Astrocyte (in vitro differentiated cells and primary cell): ENCODE data around the gene PAPSS2. TPM values are rescaled to one million over a fixed set of nuclear protein-coding genes. Genes with fewer than 3 reads are reported as not detected.

ENCODE experiments used
- DNase-seq: peaks from one replicate; pipeline ENCODE4 v3.0.0-alpha.2; 2010; ENCODE audit warnings: low read depth
- FAIRE-seq: peaks from 2 replicates; lab custom pipeline; 2011; peaks lifted over from hg19 to GRCh38; lab: Jason Lieb, UNC
- H2AFZ ChIP-seq: 2 replicates; pipeline ENCODE4 v1.6.0; 2012; ENCODE audit warnings: low read depth, low read length, inconsistent platforms
- H3K27ac ChIP-seq: 2 replicates; pipeline ENCODE4 v1.5.1; 2011; ENCODE audit warnings: low read depth, low read length, inconsistent platforms
- H3K27me3 ChIP-seq: 2 replicates; pipeline ENCODE4 v1.6.0; 2011; ENCODE audit warnings: low read length, inconsistent platforms; ENCODE audit not compliant: insufficient read depth
- H3K36me3 ChIP-seq: 2 replicates; pipeline ENCODE4 v1.5.1; 2011; ENCODE audit warnings: low read length, inconsistent platforms; ENCODE audit not compliant: insufficient read depth
- H3K4me1 ChIP-seq: 2 replicates; pipeline ENCODE4 v1.5.1; 2011; ENCODE audit warnings: low read length, inconsistent platforms; ENCODE audit not compliant: insufficient read depth
- H3K4me2 ChIP-seq: 2 replicates; pipeline ENCODE4 v1.6.0; 2012; ENCODE audit warnings: low read length, inconsistent platforms
- H3K4me3 ChIP-seq: 2 replicates; pipeline ENCODE4 v1.5.1; 2011; ENCODE audit warnings: low read depth, mild to moderate bottlenecking, low read length, inconsistent platforms; ENCODE audit not compliant: insufficient read depth
- H3K79me2 ChIP-seq: 2 replicates; pipeline ENCODE4 v1.6.0; 2012; ENCODE audit warnings: mild to moderate bottlenecking, low read length, inconsistent platforms; ENCODE audit not compliant: insufficient read depth
- H3K9ac ChIP-seq: 2 replicates; pipeline ENCODE4 v1.6.0; 2012; ENCODE audit warnings: mild to moderate bottlenecking, low read length, inconsistent platforms
- H3K9me3 ChIP-seq: 2 replicates; pipeline ENCODE4 v1.5.1; 2012; ENCODE audit warnings: low read depth, mild to moderate bottlenecking, low read length, inconsistent platforms; ENCODE audit not compliant: insufficient read depth
- H4K20me1 ChIP-seq: 2 replicates; pipeline ENCODE4 v1.6.0; 2012; ENCODE audit warnings: low read length, inconsistent platforms; ENCODE audit not compliant: insufficient read depth
- H3K27ac Mint-ChIP-seq: one replicate; pipeline ENCODE4 v1.8.0; 2021; ENCODE audit warnings: mild to moderate bottlenecking, mixed read lengths; ENCODE audit not compliant: unreplicated experiment
- H3K27me3 Mint-ChIP-seq: one replicate; pipeline ENCODE4 v1.8.0; 2021; ENCODE audit warnings: low read depth, mixed read lengths; ENCODE audit not compliant: unreplicated experiment
- H3K36me3 Mint-ChIP-seq: one replicate; pipeline ENCODE4 v1.8.0; 2021; ENCODE audit warnings: low read depth, mixed read lengths; ENCODE audit not compliant: unreplicated experiment
- H3K4me1 Mint-ChIP-seq: one replicate; pipeline ENCODE4 v1.8.0; 2021; ENCODE audit warnings: low read depth, mixed read lengths; ENCODE audit not compliant: unreplicated experiment
- H3K4me3 Mint-ChIP-seq: one replicate; pipeline ENCODE4 v1.8.0; 2021; ENCODE audit warnings: mild to moderate bottlenecking, moderate library complexity, mixed read lengths; ENCODE audit not compliant: unreplicated experiment
- H3K9me3 Mint-ChIP-seq: one replicate; pipeline ENCODE4 v1.8.0; 2021; ENCODE audit warnings: mild to moderate bottlenecking, mixed read lengths; ENCODE audit not compliant: unreplicated experiment
- CTCF ChIP-seq: IDR thresholded peaks from 2 replicates; pipeline ENCODE4 v1.5.1; 2011; ENCODE audit warnings: low read depth, mild to moderate bottlenecking, inconsistent platforms, low read length, moderate library complexity; ENCODE audit not compliant: insufficient read depth
- EZH2 ChIP-seq: IDR thresholded peaks from 2 replicates; pipeline ENCODE4 v1.6.1; 2012; ENCODE audit warnings: mild to moderate bottlenecking, low read length, inconsistent platforms; ENCODE audit not compliant: insufficient read depth
- total RNA-seq: library from RNA; stranded (reverse); gene quantifications from 2 replicates; pipeline ENCODE4 v1.2.1, GENCODE V29; 2021

Gene PAPSS2
- total RNA-seq, 1 donor from 2014 or later, result 48.6 TPM

- no peaks in the 10 kb centered on the region for H3K36me3 ChIP-seq
- Mint-ChIP-seq H3K4me3 (no peak overlapping the region), H3K36me3 (no peaks in the 10 kb centered on the region), H3K27ac (no peak overlapping the region), H3K4me1 (peaks cover 23% of the 10 kb centered on the region), H3K27me3 (no peaks in the 10 kb centered on the region), H3K9me3 (no peaks in the 10 kb centered on the region)
- peaks cover 15% of the 10 kb centered on the region for H3K79me2 ChIP-seq
- H3K9me3 ChIP-seq, result no peaks in the 10 kb centered on the region
- no peak overlapping the region for H3K4me3 ChIP-seq
- H3K4me2 ChIP-seq, result peak overlapping the region; percentile 52
- no peak overlapping the region for H3K9ac ChIP-seq
- H3K27me3 ChIP-seq, result no peaks in the 10 kb centered on the region
- H4K20me1 ChIP-seq, result no peaks in the 10 kb centered on the region
- peak overlapping the region; percentile 17 for H3K27ac ChIP-seq
- peak; percentile 72 for TF ChIP-seq CTCF
- TF ChIP-seq EZH2, result no peak
- DNase-seq, result no peak
- FAIRE-seq, result peak; percentile 92
- H3K4me1 ChIP-seq, result peaks cover 21% of the 10 kb centered on the region
- peak overlapping the region; percentile 9 for H2AFZ ChIP-seq
Measured at GRCh38 chr10:87656431-87657072, 3.1 kb upstream of the PAPSS2 start.

- H3K9me3 ChIP-seq, result no peaks in the 10 kb centered on the region
- Mint-ChIP-seq H3K27ac (peak overlapping the region; percentile 73), H3K4me3 (no peak overlapping the region), H3K4me1 (peaks cover 27% of the 10 kb centered on the region), H3K9me3 (no peaks in the 10 kb centered on the region), H3K27me3 (no peaks in the 10 kb centered on the region), H3K36me3 (no peaks in the 10 kb centered on the region)
- H3K4me1 ChIP-seq, result peaks cover 26% of the 10 kb centered on the region
- H3K4me2 ChIP-seq, result peak overlapping the region; percentile 52
- H3K9ac ChIP-seq, result peak overlapping the region; percentile 24
- no peak overlapping the region for H3K4me3 ChIP-seq
- FAIRE-seq, result no peak
- peak overlapping the region; percentile 17 for H3K27ac ChIP-seq
- H3K79me2 ChIP-seq, result peaks cover 24% of the 10 kb centered on the region
- no peaks in the 10 kb centered on the region for H3K36me3 ChIP-seq
- H4K20me1 ChIP-seq, result no peaks in the 10 kb centered on the region
- H3K27me3 ChIP-seq, result no peaks in the 10 kb centered on the region
- no peak for TF ChIP-seq EZH2
- no peak for TF ChIP-seq CTCF
- DNase-seq, result peak; percentile 64
- H2AFZ ChIP-seq, result peak overlapping the region; percentile 25
Measured at GRCh38 chr10:87657371-87657770, 2.3 kb upstream of the PAPSS2 start.

- Mint-ChIP-seq H3K36me3 (peaks cover 2% of the 10 kb centered on the region), H3K27me3 (no peaks in the 10 kb centered on the region), H3K4me3 (no peak overlapping the region), H3K9me3 (no peaks in the 10 kb centered on the region), H3K4me1 (peaks cover 33% of the 10 kb centered on the region), H3K27ac (no peak overlapping the region)
- H4K20me1 ChIP-seq, result peaks cover 3% of the 10 kb centered on the region
- peak overlapping the region; percentile 18 for H3K27ac ChIP-seq
- TF ChIP-seq EZH2, result no peak
- no peak for TF ChIP-seq CTCF
- H3K4me1 ChIP-seq, result peaks cover 31% of the 10 kb centered on the region
- no peak overlapping the region for H3K9ac ChIP-seq
- peak overlapping the region; percentile 18 for H3K4me2 ChIP-seq
- FAIRE-seq, result no peak
- H2AFZ ChIP-seq, result no peak overlapping the region
- no peaks in the 10 kb centered on the region for H3K27me3 ChIP-seq
- H3K9me3 ChIP-seq, result no peaks in the 10 kb centered on the region
- H3K79me2 ChIP-seq, result peaks cover 34% of the 10 kb centered on the region
- H3K36me3 ChIP-seq, result no peaks in the 10 kb centered on the region
- DNase-seq, result no peak
- no peak overlapping the region for H3K4me3 ChIP-seq
Measured at GRCh38 chr10:87658321-87658795, 1.3 kb upstream of the PAPSS2 start.
